NCI-H345 treated with DMSO at 0.1 percent for 48 hours (cell line): ENCODE results near the gene GRK6.
A peak's percentile ranks its signal among the peaks of the same experiment; 100 is the strongest.
"Not testable (repeated sequence)": the region's sequence is repeated elsewhere in the genome, so short reads cannot be mapped to it uniquely, and the experiment has no call there.

Experiments
- DNase-seq: peaks from one replicate; lab custom pipeline; 2025; ENCODE audit not compliant: unreplicated experiment; lab: John Stamatoyannopoulos, UW

The GRK6 gene

DNA sequence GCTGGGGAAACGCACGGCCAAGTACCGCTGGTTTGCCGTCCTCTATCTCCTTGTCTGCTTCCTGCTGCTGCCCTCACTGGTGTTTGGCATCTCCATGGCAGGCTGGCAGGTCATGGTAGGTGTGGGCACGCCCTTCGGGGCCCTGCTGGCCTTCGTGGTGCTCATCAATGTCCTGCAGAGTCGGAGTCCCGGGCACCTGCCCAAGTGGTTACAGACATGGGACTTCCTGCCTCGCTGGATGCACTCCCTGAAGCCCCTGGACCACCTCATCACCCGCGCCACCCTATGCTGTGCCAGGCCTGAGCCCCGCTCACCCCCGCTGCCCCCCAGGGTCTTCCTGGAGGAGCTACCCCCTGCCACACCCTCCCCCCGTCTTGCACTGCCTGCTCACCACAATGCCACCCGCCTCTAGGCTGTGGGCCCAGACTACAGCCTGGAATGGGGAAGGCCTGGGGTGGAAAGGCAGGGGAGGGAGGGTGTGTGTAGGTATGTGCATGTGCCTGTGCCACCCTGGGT is 28.5 kb upstream of the GRK6 start:
- DNase-seq: no peak

DNA sequence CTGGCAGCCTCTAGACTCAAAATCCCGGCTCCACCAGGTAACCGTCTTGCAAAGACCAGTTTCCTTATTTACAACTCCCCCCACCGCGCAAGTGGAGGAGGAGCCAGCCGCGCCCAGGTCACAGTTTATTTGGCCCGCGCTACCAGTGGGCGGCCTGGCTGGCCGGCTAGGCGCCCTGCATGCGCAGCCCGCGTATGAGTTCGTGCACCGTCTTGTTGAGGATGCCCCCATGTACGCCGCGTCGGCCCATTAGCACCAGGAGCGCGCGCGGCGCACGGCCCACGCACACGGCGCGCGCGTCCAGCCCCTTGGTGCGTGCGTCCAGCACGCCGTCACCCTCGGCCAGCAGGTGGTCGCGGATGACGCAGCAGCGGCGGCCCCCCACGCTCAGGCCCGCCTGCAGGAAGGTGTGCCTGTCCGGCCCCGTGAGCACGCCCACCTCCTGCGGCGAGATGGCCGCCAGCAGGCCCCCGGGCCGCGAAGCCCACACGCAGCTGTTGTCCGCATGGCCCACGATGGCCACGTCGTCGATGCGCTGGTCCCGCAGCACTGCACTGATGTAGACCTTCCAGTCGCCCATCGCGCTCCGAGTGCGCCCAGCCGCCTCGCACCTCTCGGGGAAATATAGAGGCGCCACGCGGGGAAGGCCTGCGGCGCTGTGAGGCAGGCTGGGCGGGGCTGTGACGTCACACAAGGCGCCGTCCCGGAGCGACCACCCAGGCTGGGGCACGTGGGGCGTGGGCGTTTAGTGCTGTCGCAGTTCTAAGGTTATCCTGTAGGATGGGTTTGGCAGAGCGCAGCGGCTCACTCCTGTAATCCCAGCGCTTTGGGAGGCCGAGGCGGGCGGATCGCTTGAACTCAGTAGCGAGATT is 26.2 kb upstream of the GRK6 start, which contains the start of gene PFN3:
Gene PFN3, minus strand, starts transcription at position 665 of the 872 bp plus-strand sequence. Its CDS starts 85 bp downstream, at position 580.
- DNase-seq: no peak

DNA sequence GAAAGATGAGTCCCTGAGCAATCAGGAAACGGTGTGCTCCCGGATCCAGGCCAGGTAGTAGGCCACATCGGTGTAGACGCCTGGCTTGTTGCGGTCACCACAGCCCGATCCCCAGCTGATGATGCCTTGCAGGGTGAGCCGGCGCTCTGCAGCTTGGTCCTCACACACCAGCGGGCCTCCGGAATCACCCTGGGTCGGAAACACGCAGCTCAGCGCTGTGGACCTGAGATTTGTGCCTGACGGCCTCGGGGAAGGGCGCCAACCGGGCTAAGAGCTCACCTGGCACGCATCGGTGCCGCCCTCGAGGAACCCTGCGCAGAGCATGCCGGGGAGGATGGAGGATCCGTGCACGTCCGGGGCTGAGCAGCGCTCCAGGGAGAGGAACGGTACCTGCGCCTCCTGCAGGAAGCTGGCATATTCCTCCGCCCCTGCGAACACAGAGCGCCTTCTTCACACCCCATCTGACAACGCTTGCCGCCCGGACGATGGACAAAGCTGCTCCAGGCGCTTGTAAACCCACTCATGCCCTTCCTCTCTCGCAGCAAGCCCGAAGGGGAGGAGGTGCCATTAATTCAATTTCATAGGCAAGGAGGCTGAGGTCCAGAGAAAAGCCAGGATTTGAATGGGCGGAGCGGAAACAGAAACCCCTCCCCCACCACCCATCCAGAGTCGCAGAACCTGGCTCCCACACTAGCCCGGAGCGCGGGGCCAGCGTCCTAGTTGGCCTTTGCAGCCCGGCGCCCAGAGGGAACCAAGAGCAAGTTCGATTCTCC is 24.0 kb upstream of the GRK6 start:
- DNase-seq: peak; percentile 90

DNA sequence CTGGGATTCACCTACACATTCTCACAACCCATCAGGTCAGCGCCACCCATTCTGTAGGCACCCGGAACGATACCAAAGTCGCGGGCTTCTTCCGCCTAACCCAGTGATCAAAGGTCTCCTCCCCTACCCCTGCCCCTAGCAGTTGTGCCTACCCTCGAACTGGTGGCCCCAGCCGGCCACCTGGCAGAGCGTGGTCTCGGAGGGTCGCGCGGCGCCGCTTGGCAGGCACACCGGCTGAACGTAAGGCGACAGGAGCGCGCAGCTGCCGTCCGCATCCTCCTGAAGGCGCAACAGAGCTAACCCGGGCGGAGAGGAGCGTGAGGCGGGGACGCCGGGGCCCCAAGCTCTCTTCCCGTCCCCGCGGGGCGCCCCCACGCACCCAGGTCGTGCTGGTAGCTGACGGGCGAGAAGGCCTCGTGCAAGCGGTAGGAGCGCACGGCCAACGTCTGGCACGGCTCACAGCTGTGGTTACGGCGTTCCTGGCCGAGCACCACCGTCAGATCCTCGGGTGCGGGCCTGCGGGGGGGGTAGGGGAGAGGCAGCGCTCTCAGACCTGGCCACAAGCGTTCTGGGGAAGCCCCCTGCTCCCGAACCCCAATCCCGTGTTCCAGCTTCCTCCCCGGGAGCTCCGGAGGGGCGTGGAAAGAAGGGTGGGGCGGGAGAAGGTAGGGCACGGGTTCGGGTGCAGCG is 23.2 kb upstream of the GRK6 start:
- peak; percentile 55 for DNase-seq

GRCh38 chr5:177403792-177404640 is 22.5 kb upstream of the GRK6 start:
- DNase-seq: peak; percentile 29

DNA sequence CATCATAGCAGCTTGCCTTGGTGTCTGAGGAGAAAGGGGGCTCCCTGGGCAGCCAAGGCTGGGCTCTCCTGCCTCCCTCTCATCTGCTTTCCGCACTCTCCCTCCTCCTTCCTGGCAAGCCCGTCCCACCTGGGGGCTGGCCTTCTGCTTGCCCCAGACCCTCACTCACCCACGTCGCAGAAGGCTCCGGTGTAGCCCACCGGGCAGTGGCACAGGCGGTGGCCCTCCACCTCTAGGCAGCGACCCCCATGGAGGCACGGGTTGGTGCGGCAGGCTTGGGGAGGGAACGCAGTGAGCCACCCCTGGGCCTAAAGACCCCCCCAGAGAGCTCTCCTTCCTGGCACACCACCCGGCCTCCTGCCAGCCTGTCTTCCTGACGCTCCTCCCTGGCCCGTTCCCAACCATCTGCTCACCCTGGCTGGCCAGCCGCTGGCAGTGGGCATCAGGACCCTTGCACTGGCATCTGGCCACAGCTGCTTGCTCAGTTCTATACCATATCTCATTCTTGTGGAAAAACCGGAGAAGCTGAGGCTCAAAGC is 21.8 kb upstream of the GRK6 start:
- no peak for DNase-seq

- no peak for DNase-seq
These were observed 21.2 kb upstream of the GRK6 start for GRCh38 chr5:177405312-177405711.

DNA sequence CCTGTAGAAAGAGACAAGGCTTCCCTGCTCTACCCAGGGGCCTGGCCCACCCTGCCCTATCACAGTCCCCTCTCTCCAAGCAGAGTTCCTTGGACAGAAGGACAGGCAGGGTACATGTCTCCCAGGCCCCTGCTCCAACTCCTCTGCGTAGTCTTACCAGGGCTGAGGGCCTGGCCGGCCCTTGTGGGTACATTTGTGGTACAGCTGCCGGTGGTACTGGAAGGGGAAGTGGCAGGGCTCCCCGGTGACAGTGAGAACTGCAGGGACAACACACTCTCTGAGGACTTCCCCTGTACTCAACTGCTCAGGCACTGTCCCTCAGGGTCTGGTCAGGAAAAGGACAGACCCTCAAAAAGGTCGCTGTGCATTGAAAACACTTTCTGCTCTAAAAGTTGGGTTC is 20.7 kb upstream of the GRK6 start:
- no peak for DNase-seq

- DNase-seq: no peak
These were observed 17.3 kb upstream of the GRK6 start, which contains the start of gene F12 for GRCh38 chr5:177409043-177409801. TSS of gene F12 (minus strand) at chr5:177409564. CDS start at chr5:177409527, 37 bp downstream.

- DNase-seq: no peak
These were observed 15.9 kb upstream of the GRK6 start for GRCh38 chr5:177410575-177410974.

GRCh38 chr5:177412603-177413233 is 13.8 kb upstream of the GRK6 start:
- no peak for DNase-seq

GRCh38 chr5:177414481-177414880 is 12.0 kb upstream of the GRK6 start:
- no peak for DNase-seq

DNA sequence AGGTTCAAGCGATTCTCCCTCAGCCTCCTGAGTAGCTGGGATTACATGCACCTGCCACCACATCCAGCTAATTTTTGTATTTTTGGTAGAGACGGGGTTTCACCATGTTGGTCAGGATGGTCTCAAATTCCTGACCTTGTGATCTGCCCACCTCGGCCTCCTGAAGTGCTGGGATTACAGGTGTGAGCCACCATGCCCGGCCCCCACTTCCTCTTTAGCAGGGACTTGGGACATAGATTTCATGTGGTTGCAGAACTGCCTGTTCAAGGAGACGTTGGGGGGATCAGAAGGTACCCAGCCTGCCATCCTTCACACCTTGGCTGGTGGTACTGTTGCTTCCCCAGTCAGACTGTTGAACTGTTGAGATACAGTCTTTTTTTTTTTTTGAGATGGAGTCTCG is 9.4 kb upstream of the GRK6 start:
- DNase-seq: not testable (repeated sequence)

- no peak for DNase-seq
These were observed 7.4 kb upstream of the GRK6 start for GRCh38 chr5:177419046-177419445.

- not testable (repeated sequence) for DNase-seq
These were observed 6.0 kb upstream of the GRK6 start for GRCh38 chr5:177420472-177420871.

DNA sequence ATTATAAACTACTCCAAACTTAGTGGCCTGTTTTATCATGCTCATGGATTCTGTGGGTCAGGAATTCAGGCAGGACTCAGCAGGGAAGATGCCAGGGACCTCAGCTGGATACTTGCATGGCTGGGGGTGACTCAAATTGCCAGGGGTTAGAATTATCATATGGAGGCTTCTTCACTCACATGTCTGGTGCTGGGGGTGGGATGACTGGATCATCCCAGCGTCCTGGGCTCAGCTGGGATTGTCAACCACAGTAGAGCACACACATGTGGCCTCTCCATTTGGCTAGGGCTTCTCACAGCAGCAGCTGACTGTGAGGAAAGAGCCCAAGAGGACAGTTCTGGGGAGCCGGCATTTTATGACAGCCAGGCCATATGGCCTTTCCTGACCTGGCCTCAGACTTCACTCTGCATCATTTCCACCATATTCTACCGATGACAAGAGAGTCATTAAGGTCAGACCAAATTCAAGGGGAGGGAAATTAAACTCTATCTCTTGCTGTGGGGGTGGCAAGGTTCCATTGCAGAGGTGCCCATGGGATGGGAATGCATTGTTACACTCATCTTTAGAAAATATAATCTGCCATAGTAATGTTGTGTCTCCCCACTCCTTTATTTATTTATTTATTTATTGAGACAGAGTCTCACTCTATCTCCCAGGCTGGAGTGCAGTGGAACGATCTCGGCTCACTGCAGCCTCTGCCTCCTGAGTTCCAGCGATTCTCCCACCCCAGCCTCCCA is 5.2 kb upstream of the GRK6 start:
- DNase-seq: no peak

GRCh38 chr5:177423671-177424070 is 2.8 kb upstream of the GRK6 start:
- DNase-seq: no peak

DNA sequence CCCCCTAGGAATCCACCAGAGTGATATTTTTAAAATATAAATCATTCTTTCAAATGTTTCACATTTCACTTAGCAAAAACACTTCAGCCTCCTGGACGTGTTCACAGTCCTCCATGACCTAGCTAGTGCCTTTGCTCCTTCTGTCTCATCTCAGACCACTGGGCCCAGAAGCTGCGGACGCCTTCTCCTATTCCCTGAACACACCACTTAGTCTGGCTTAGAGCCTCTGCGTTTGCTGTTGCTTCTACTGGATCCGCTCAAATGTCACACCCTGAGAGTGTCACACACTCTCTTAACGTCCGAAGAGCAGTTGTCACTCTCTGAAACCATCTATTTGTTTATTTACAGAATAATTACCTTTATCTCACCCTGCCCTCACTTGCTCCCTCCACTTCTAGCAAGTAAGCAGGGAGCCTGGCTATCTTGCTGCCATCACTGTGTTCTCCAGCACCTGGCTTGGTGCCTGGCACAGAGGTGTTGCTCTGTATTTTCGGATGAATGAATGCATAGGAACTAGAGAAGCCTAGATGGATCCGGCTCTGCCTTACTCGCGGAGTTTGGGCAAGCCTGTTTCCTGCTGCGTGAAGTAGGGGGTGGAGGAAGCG is 1.2 kb upstream of the GRK6 start:
- DNase-seq: no peak
